HG03460 (cell line): ENCODE measurements around the gene SERPINA1.

Source experiments
- ATAC-seq: cut with Tn5 transposase; IDR thresholded peaks from one replicate; pipeline ENCODE4 v1.9.1; 2021; ENCODE audit not compliant: unreplicated experiment

SERPINA1 gene

DNA sequence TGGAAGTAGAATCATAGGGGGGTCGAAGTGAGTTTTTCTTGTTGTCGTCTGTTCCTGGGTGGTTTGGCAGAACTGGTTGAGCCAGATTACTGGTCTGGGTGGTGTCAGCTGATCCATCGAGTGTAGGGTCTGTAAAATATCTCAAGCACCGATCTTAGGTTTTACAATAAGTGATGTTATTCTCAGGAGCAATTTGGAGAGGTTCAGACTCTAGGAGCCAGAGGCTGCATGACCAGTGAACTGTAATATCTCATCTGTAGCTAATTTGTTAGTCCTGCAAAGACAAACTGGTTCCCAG, 9.7 kb upstream of the SERPINA1 start:
- no peak for ATAC-seq

DNA sequence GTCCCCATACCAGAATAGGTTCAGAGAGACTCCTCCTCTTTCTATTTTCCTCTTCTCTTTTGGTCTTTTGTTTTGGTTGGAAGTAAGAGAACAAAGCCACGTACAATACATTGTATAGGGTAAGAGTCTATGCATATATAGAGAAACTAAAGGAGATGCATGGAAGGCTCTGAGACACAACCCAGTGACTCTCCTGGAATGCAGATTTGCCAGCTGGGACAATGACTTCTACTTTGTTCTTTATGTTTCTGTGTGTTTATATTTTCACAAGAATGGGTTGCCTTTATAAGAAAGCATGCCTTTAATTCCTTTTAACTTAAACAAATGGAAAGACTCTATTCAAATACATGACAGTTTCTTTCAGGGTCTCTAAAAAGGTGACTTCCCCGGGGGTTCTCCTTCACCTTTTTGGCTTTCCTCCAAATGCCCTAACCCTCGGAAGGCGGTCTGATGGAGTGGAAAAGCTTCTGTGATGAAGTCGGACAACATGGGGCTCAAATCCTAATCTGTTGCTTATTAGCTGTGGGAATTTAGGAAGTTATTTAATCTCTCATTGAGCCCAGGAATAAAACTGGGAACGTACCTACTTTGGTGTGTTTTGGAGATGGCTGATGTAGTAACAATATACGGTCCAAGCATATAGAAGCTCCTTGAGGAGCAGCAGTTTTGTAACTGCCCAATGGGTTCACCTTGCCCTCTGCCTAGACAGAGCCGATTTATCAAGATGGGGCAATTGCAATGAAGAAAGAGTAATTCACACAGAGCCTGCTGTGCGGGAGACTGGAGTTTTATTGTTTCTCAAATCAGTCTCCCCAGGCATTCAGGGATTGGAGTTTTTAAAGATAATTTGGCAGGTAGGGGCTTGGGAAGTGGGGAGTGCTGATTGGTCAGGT, 9.1 kb upstream of the SERPINA1 start:
- no peak for ATAC-seq

- no peak for ATAC-seq
Measured at GRCh38 chr14:94396628-94397225, 8.3 kb upstream of the SERPINA1 start.

- no peak for ATAC-seq
Measured at GRCh38 chr14:94395888-94396574, 7.6 kb upstream of the SERPINA1 start.

- no peak for ATAC-seq
Measured at GRCh38 chr14:94395282-94395887, 7.0 kb upstream of the SERPINA1 start.

- ATAC-seq = no peak
Measured at GRCh38 chr14:94394581-94395207, 6.3 kb upstream of the SERPINA1 start.

DNA sequence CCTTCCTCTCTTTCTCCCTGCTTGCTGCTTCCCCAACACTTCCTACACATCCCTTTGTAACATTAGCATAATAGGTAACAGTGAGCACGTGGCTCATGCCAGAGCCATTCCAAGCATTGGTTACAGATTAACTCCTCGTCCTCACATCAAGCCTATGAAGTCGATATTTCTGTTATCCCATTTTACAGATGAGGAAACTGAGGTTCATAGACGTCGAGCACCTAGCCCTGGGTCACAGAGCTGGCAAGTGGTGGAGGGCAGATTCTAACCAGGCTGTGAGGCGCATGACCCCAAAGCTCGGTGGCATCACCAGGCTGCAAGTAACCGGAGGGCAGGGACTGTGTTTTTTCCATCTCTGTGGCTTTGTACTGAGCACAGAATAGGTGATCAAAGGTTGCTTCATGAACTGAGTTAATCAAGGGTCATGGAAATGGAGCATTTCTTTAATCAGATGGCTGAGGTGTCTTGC, 5.7 kb upstream of the SERPINA1 start:
- ATAC-seq = no peak

DNA sequence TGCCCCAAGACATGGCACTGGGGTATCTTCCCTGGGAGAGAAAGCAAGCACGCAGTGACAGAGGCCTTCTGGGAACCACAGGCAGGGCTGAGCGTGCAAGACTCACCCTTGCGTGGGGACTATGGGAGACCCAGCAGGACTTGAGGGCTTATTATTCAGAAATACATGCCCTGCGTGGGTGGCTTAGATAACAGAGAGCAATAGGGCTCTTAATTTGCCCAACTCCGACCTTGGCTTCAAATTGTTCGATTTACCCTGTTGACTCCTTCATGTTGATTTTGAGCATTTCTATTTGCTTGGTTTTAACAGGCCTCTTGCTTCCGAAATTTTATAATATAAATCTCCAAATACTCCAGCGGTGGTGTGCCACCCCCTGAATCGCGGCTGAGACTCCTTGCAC, 5.1 kb upstream of the SERPINA1 start:
- no peak for ATAC-seq

DNA sequence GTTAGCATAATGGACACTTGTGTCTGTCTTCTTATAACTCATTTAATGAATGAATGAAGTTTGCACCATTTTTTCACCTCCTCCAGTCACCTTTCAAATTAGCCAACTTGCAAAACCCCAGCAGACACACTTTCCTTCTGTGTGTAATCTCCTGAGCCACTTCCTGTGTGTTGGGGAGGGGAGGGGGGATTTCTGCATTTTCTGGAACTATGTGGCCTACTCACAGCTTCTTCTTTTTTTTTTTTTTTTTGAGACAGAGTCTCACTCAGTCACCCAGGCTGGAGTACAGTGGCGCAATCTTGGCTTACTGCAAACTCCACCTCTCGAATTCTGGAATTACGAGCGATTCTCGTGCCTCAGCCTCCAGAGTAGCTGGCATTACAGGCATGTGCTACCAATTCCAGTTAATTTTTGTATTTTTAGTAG, 4.1 kb upstream of the SERPINA1 start:
- ATAC-seq = no peak

DNA sequence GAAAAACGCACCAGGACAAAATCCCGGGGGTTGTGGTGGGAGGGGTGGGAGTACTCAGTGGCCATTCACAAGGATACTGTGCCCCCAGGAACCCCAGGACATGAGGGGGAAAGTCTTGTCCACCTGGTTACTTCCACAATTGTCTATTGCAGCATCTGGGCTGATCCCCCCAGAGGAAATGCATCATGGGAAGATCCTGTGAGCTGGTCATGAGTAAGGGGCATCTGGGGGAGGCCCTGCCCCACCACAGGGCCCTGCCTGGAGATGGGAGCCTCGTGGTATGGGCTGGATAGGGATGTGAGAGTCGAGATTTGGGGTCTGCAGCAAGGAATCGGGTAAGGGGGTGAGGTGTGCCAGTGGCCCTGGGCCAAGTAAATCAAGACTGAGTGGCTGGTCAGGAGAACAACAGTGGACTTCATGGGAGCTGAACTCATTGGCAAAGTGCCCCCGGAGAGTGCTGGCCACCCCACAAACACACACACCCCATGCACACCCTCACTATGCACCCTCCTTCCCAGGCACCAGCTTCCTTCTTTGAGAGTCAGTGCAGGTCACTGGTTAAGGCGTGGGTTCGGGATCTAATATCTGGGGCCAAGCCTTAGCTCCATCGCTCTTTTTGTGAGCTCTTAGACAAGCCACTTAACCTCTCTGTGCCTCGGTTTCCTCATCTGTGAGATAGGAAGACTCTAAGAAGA, 3.0 kb upstream of the SERPINA1 start:
- ATAC-seq = no peak

GRCh38 chr14:94390372-94391086, 2.1 kb upstream of the SERPINA1 start:
- no peak for ATAC-seq

- ATAC-seq = no peak
Measured at GRCh38 chr14:94389731-94390371, 1.4 kb upstream of the SERPINA1 start.

DNA sequence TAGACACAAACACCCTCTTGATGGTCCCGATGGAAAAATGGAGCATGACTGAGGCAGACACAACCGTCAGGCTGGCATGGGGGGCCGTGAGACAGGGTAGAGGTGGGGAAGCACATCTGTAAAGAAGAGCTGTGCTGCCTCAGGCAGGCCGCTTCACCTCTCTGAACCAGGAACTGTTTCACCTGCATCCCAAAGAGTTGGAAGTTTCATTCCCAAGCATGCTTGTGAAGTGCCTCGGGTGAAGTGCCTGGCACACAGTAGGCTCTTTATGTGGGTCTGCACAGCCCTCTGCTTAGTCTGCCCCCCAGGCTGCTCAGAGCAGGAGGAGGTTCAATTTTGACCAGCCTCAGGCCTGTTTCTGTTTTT, 685 bp upstream of the SERPINA1 start:
- no peak for ATAC-seq

GRCh38 chr14:94388027-94388383, 397 bp downstream of the SERPINA1 start:
- ATAC-seq = no peak

- no peak for ATAC-seq
Measured at GRCh38 chr14:94387051-94388026, 1.1 kb downstream of the SERPINA1 start.

- no peak for ATAC-seq
Measured at GRCh38 chr14:94386085-94387031, 2.0 kb downstream of the SERPINA1 start.

GRCh38 chr14:94385553-94386057, 2.8 kb downstream of the SERPINA1 start:
- ATAC-seq = no peak
